HAP-1 (cell line): ENCODE results near the gene ALOX5.
A peak's percentile ranks its signal among the peaks of the same experiment; 100 is the strongest.

ENCODE experiments used
- DNase-seq, 2 experiments: peaks; one replicate each; pipeline ENCODE4 v3.0.0-alpha.2; 2016 to 2020; ENCODE audit warnings: low spot score in 2 of 2
- H3K27me3 ChIP-seq: fragments of 250-450 bp; sonication (Bioruptor Pico); 2 replicates; pipeline ENCODE4 v1.5.1; 2020; ENCODE audit warnings: low read depth, mild to moderate bottlenecking, moderate library complexity
- H3K36me3 ChIP-seq: fragments of 250-450 bp; sonication (Bioruptor Pico); replicated peaks from 2 replicates; pipeline ENCODE4 v1.5.1; 2020; ENCODE audit warnings: mild to moderate bottlenecking
- H3K4me1 ChIP-seq: fragments of 250-450 bp; sonication (Bioruptor Pico); 2 replicates; pipeline ENCODE4 v1.5.1; 2020; ENCODE audit warnings: mild to moderate bottlenecking
- H3K4me3 ChIP-seq: fragments of 250-450 bp; sonication (Bioruptor Pico); 2 replicates; pipeline ENCODE4 v1.5.1; 2020; ENCODE audit warnings: mild to moderate bottlenecking, moderate library complexity
- H3K9me3 ChIP-seq: fragments of 250-450 bp; sonication (Bioruptor Pico); 2 replicates; pipeline ENCODE4 v1.5.1; 2020; ENCODE audit warnings: mild to moderate bottlenecking, moderate library complexity
- in situ Hi-C: fragments of 300-500 bp; cut with MboI; formaldehyde crosslinking; loops from 3 replicates; pipeline ENCODE4 v1.14.3; 2020; ENCODE audit warnings: low sequenced_read_pairs, inconsistent platforms, mixed read lengths

Gene ALOX5

GRCh38 chr10:45457487-45457886 lies 83.5 kb downstream of the ALOX5 start:
- H3K4me1 ChIP-seq = no peaks in the 10 kb centered on the region
- no peak for DNase-seq
- H3K4me3 ChIP-seq = no peak overlapping the region
- H3K9me3 ChIP-seq = no peaks in the 10 kb centered on the region
- H3K27me3 ChIP-seq = no peaks in the 10 kb centered on the region
- in situ Hi-C loops = loop anchor here (25.0 kb wide), 2 partner anchors 205 to 445 kb away; partner anchors contain the start of genes ZFAND4 and ZNF22
- no peaks in the 10 kb centered on the region for H3K36me3 ChIP-seq

GRCh38 chr10:45460235-45460878 lies 86.3 kb downstream of the ALOX5 start:
- in situ Hi-C loops = loop anchor here (10.0 to 25.0 kb wide), 3 partner anchors 202 to 448 kb away; partner anchors contain the start of genes ZFAND4 and ZNF22

GRCh38 chr10:45461034-45461433 lies 87.0 kb downstream of the ALOX5 start:
- Histone ChIP-seq H3K4me1 (no peaks in the 10 kb centered on the region), H3K4me3 (no peak overlapping the region), H3K36me3 (no peaks in the 10 kb centered on the region), H3K27me3 (no peaks in the 10 kb centered on the region), H3K9me3 (no peaks in the 10 kb centered on the region)
- DNase-seq = no peak
- in situ Hi-C loops = loop anchor here (10.0 to 25.0 kb wide), 3 partner anchors 201 to 449 kb away; partner anchors contain the start of genes ZFAND4 and ZNF22

More at GRCh38 chr10:45460235-45460878, 86.3 kb downstream of the ALOX5 start:
- Histone ChIP-seq H3K27me3 (no peaks in the 10 kb centered on the region), H3K4me3 (no peak overlapping the region), H3K4me1 (no peaks in the 10 kb centered on the region), H3K9me3 (no peaks in the 10 kb centered on the region), H3K36me3 (no peaks in the 10 kb centered on the region)
- DNase-seq = no peak

GRCh38 chr10:45463244-45464116 lies 89.5 kb downstream of the ALOX5 start:
- DNase-seq = no peak
- H3K4me1 ChIP-seq = no peaks in the 10 kb centered on the region
- H3K36me3 ChIP-seq = no peaks in the 10 kb centered on the region
- H3K27me3 ChIP-seq = no peaks in the 10 kb centered on the region
- H3K4me3 ChIP-seq = no peak overlapping the region
- no peaks in the 10 kb centered on the region for H3K9me3 ChIP-seq
- in situ Hi-C loops = loop anchor here (10.0 to 25.0 kb wide), 3 partner anchors 199 to 451 kb away; partner anchors contain the start of genes ZFAND4 and ZNF22

- peak; percentile 62 to 87 for DNase-seq
- Histone ChIP-seq H3K36me3 (no peaks in the 10 kb centered on the region), H3K4me3 (no peak overlapping the region), H3K27me3 (no peaks in the 10 kb centered on the region), H3K4me1 (peaks cover 2% of the 10 kb centered on the region), H3K9me3 (no peaks in the 10 kb centered on the region)
- in situ Hi-C loops = loop anchor here (10.0 to 25.0 kb wide), 3 partner anchors 197 to 453 kb away; partner anchors contain the start of genes ZFAND4 and ZNF22
These were observed 91.0 kb downstream of the ALOX5 start for GRCh38 chr10:45464958-45465567.

GRCh38 chr10:45466784-45467183 lies 92.8 kb downstream of the ALOX5 start:
- Histone ChIP-seq H3K4me1 (peaks cover 19% of the 10 kb centered on the region), H3K27me3 (no peaks in the 10 kb centered on the region), H3K4me3 (no peak overlapping the region), H3K9me3 (no peaks in the 10 kb centered on the region), H3K36me3 (no peaks in the 10 kb centered on the region)
- in situ Hi-C loops = loop anchor here (10.0 to 25.0 kb wide), 3 partner anchors 196 to 454 kb away; partner anchors contain the start of genes ZFAND4 and ZNF22
- no peak for DNase-seq

GRCh38 chr10:45468079-45468478 lies 94.1 kb downstream of the ALOX5 start:
- no peak for DNase-seq
- in situ Hi-C loops = loop anchor here (10.0 to 25.0 kb wide), 3 partner anchors 194 to 456 kb away; partner anchors contain the start of genes ZFAND4 and ZNF22
- Histone ChIP-seq H3K4me1 (peaks cover 21% of the 10 kb centered on the region), H3K27me3 (no peaks in the 10 kb centered on the region), H3K36me3 (no peaks in the 10 kb centered on the region), H3K4me3 (no peak overlapping the region), H3K9me3 (no peaks in the 10 kb centered on the region)

- Histone ChIP-seq H3K4me3 (no peak overlapping the region), H3K9me3 (no peaks in the 10 kb centered on the region), H3K36me3 (no peaks in the 10 kb centered on the region), H3K27me3 (no peaks in the 10 kb centered on the region), H3K4me1 (peaks cover 21% of the 10 kb centered on the region)
- DNase-seq = peak in 1 of 2 experiments; percentile 22
- in situ Hi-C loops = loop anchor here (25.0 kb wide), 2 partner anchors 192 to 458 kb away; partner anchors contain the start of genes ZFAND4 and ZNF22
These were observed 96.3 kb downstream of the ALOX5 start for GRCh38 chr10:45470098-45471012.

GRCh38 chr10:45471059-45471458 lies 97.0 kb downstream of the ALOX5 start:
- in situ Hi-C loops = loop anchor here (25.0 kb wide), 2 partner anchors 191 to 459 kb away; partner anchors contain the start of genes ZFAND4 and ZNF22
- H3K9me3 ChIP-seq = no peaks in the 10 kb centered on the region
- H3K4me3 ChIP-seq = no peak overlapping the region
- DNase-seq = peak in 1 of 2 experiments; percentile 82
- no peaks in the 10 kb centered on the region for H3K36me3 ChIP-seq
- peaks cover 21% of the 10 kb centered on the region for H3K4me1 ChIP-seq
- no peaks in the 10 kb centered on the region for H3K27me3 ChIP-seq

GRCh38 chr10:45471531-45472310 lies 97.7 kb downstream of the ALOX5 start:
- Histone ChIP-seq H3K9me3 (no peaks in the 10 kb centered on the region), H3K27me3 (no peaks in the 10 kb centered on the region), H3K36me3 (no peaks in the 10 kb centered on the region), H3K4me1 (peaks cover 21% of the 10 kb centered on the region), H3K4me3 (no peak overlapping the region)
- DNase-seq = peak; percentile 17 to 37
- in situ Hi-C loops = loop anchor here (25.0 kb wide), 2 partner anchors 191 to 459 kb away; partner anchors contain the start of genes ZFAND4 and ZNF22

GRCh38 chr10:45473126-45473525 lies 99.1 kb downstream of the ALOX5 start:
- H3K4me3 ChIP-seq = no peak overlapping the region
- no peak for DNase-seq
- peaks cover 21% of the 10 kb centered on the region for H3K4me1 ChIP-seq
- in situ Hi-C loops = loop anchor here (25.0 kb wide), 2 partner anchors 189 to 461 kb away; partner anchors contain the start of genes ZFAND4 and ZNF22
- H3K36me3 ChIP-seq = no peaks in the 10 kb centered on the region
- H3K9me3 ChIP-seq = no peaks in the 10 kb centered on the region
- no peaks in the 10 kb centered on the region for H3K27me3 ChIP-seq

GRCh38 chr10:45476559-45476958 lies 102.5 kb downstream of the ALOX5 start:
- no peak for DNase-seq
- Histone ChIP-seq H3K4me3 (no peak overlapping the region), H3K4me1 (peaks cover 3% of the 10 kb centered on the region; the same call in 1 of the 2 replicates), H3K27me3 (no peaks in the 10 kb centered on the region), H3K9me3 (no peaks in the 10 kb centered on the region), H3K36me3 (no peaks in the 10 kb centered on the region)
- in situ Hi-C loops = no loop called here
